Measurements from ENCODE around the gene MAML3. TPM values are rescaled to one million over a fixed set of nuclear protein-coding genes. Genes with fewer than 3 reads are reported as not detected.

The MAML3 gene
- total RNA-seq, 4 donors from 2014 or later: 16.1 to 40.0 (median 18.1) TPM

DNA sequence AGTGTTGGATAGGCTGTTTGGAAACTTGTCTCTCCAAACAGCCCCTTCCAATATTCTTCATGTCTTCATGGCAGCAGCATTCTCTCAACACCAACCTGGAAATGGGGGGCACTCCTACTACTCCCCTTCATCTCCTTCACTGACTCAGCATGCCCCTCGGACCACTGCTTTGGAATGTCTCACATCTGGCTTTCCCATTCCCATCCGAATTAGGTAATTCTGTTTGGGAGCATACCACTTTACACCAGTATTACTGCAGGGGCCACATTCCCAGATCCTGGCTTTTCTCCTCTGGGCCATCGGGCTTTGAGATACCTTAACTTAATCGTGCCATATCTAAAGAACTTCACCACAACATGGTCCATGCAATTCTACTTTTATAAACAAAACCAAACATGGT, 100.8 kb downstream of the MAML3 start:
- in situ Hi-C loops (cut with MboI; ENCODE audit: low pct_ligation_motif_present in 1 of 4, low pct_unique_long_range_greater_than_20kb in 1 of 4, low sequenced_read_pairs in 3 of 4): no loop called here
- H3K27ac ChIP-seq: no peak overlapping the region
- peaks cover 9 to 20% (median 15%) of the 10 kb centered on the region in 4 donors for H3K4me1 ChIP-seq
- intact Hi-C loops (cut with DNase I; ENCODE audit: low total_unique reads): no loop called here
- no peaks in the 10 kb centered on the region for H3K27me3 ChIP-seq
- H3K4me3 ChIP-seq: no peak overlapping the region
- no peaks in the 10 kb centered on the region for H3K36me3 ChIP-seq
- TF ChIP-seq, protein P1, sequence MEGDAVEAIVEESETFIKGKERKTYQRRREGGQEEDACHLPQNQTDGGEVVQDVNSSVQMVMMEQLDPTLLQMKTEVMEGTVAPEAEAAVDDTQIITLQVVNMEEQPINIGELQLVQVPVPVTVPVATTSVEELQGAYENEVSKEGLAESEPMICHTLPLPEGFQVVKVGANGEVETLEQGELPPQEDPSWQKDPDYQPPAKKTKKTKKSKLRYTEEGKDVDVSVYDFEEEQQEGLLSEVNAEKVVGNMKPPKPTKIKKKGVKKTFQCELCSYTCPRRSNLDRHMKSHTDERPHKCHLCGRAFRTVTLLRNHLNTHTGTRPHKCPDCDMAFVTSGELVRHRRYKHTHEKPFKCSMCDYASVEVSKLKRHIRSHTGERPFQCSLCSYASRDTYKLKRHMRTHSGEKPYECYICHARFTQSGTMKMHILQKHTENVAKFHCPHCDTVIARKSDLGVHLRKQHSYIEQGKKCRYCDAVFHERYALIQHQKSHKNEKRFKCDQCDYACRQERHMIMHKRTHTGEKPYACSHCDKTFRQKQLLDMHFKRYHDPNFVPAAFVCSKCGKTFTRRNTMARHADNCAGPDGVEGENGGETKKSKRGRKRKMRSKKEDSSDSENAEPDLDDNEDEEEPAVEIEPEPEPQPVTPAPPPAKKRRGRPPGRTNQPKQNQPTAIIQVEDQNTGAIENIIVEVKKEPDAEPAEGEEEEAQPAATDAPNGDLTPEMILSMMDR (IDR thresholded peaks at IDR 0.05): no peak
- TF ChIP-seq POLR2AphosphoS5 (IDR thresholded peaks at IDR 0.05): no peak
- TF ChIP-seq EP300 (IDR thresholded peaks at IDR 0.05; ENCODE audit: low read depth): no peak
- no peak for TF ChIP-seq POLR2A (IDR thresholded peaks at IDR 0.05)
- no peaks in the 10 kb centered on the region for H3K9me3 ChIP-seq
- 92% methylated on average over 4 of the region's 4 CpGs for WGBS, 2 donors (ENCODE audit: low coverage in 1 of 2)
- DNase-seq: no peak

DNA sequence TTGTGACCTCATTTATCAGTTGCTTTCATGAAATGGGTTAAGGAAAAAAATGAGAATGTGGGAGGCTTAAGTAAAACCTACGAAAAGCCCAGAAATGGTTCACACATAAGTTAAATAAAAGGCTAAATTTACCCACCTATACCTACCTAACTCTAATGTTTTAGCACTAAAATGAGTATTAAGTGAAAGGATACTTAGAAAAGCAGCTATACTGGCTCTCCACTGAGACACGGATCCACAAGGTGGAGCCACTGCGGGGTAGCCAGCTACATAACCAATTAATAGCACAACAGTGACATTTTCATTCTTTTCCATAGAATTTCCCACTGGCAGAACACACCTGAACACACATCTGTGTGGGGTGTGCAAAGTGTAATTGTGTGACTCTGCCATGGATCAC, 101.9 kb downstream of the MAML3 start:
- no peaks in the 10 kb centered on the region for H3K27me3 ChIP-seq
- no peaks in the 10 kb centered on the region for H3K36me3 ChIP-seq
- no peak overlapping the region for H3K4me3 ChIP-seq
- WGBS, 2 donors (ENCODE audit: low coverage in 1 of 2): 40 to 41% methylated on average over 3 of the region's 3 CpGs
- intact Hi-C loops (cut with DNase I; ENCODE audit: low total_unique reads) (no loop called here), in situ Hi-C loops (cut with MboI; ENCODE audit: low pct_ligation_motif_present in 1 of 4, low pct_unique_long_range_greater_than_20kb in 1 of 4, low sequenced_read_pairs in 3 of 4) (no loop called here)
- H3K27ac ChIP-seq: no peak overlapping the region
- peaks cover 13 to 29% (median 18%) of the 10 kb centered on the region in 4 donors for H3K4me1 ChIP-seq
- no peaks in the 10 kb centered on the region for H3K9me3 ChIP-seq
- DNase-seq: peak; percentile 50
- TF ChIP-seq, protein P1 (IDR thresholded peaks at IDR 0.05): peak; percentile 44 to 50 (median 46)
- no peak for TF ChIP-seq POLR2A (IDR thresholded peaks at IDR 0.05)

DNA sequence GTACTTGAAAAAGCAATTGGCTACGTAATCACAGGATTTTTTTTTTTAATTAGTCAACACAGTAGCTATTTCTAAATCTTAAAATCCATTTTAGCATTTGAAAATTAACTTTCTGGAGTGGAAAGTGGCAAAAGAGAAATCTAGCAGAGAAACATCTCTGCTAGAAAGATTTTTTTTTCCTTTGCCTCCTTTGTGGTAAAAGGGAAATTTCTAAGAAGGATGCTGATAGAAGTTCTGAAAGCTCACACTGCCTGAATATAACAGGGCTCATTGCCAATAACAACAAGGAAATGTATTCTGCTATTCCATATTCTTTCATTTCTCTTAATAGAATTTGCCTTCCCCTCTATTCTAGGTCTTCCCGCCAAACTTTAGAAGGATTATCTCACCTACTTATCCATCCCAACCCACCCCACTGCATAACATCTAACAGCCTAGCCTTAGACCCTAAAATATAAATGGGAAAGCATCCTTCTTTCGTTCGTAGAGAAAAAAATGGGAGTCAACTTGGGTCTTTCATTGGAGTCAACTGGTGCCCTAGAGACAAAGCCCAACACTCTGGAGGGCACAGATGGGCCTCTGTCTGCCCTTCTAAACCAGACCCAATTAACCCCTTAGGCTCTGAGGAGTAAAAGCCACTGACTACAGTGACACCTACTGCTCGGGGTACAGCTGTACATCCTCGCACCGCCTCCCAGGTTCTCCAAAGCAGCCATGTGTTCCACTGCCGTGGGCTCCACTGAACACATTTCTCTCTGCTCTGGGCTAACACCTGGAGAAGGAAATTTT, 103.9 kb downstream of the MAML3 start:
- Histone ChIP-seq H3K4me3 (peak overlapping the region in 2 of 4 donors; percentile 25 to 44), H3K27ac (peak overlapping the region; percentile 80 to 85 (median 80)), H3K4me1 (peaks cover 13 to 37% (median 18%) of the 10 kb centered on the region in 4 donors), H3K27me3 (no peaks in the 10 kb centered on the region), H3K9me3 (no peaks in the 10 kb centered on the region), H3K36me3 (no peaks in the 10 kb centered on the region)
- no peak for DNase-seq
- WGBS, 2 donors (ENCODE audit: low coverage in 1 of 2): 69 to 70% methylated on average over 4 to 8 of the region's 8 CpGs
- intact Hi-C loops (cut with DNase I; ENCODE audit: low total_unique reads) (no loop called here), in situ Hi-C loops (cut with MboI; ENCODE audit: low pct_ligation_motif_present in 1 of 4, low pct_unique_long_range_greater_than_20kb in 1 of 4, low sequenced_read_pairs in 3 of 4) (no loop called here)
- TF ChIP-seq POLR2AphosphoS5 (IDR thresholded peaks at IDR 0.05): no peak
- TF ChIP-seq, protein P1 (IDR thresholded peaks at IDR 0.05): peak in 1 of 5 experiments; percentile 7

DNA sequence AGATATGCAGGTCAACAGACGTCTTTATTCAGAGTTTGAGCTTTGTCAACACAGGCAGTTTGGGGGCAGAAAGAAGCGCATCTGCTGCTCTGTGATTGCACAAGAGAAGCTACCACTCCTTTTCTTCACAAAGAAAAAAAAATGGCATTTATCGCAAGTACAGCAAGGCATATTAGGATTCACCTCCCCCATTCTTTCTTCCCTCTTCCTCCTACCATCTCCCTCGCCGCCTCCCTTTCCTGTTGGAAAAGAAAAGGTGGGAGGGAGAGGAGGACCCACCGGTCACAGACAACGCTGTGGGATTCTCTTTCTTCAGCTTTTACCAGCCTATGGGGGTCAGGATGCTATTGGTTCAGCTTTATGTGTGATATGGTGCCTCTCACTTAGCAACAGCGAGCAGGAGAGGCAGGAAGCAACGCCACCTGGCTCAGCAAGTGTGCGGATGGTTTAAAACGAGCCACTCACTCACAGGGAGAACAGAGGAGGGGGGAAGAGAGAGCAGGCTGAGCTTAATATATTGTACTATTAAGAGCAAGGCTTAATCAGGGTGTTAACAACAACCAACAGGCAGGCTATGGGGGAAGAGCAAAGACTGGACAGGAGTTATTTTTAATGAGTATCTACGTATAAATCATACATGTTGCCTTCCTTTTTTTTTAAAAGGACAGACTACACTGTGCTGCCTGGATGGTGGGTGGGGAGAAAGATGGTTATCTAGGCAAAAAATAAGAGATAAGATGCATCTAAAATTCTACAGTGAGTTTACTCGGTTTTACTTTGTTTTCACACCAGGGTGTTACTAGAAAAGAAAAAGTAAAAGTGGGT, 104.7 kb downstream of the MAML3 start:
- H3K27ac ChIP-seq: peak overlapping the region; percentile 80 to 85 (median 80)
- intact Hi-C loops (cut with DNase I; ENCODE audit: low total_unique reads): no loop called here
- no peaks in the 10 kb centered on the region for H3K36me3 ChIP-seq
- H3K4me3 ChIP-seq: peak overlapping the region; percentile 20 to 44 (median 25)
- WGBS, 2 donors (ENCODE audit: low coverage in 1 of 2): 1 to 10% methylated on average over 11 to 13 of the region's 13 CpGs
- H3K9me3 ChIP-seq: no peaks in the 10 kb centered on the region
- no peaks in the 10 kb centered on the region for H3K27me3 ChIP-seq
- peaks cover 13 to 37% (median 18%) of the 10 kb centered on the region in 4 donors for H3K4me1 ChIP-seq
- DNase-seq: peak; percentile 64
- in situ Hi-C loops (cut with MboI; ENCODE audit: low pct_ligation_motif_present in 1 of 4, low pct_unique_long_range_greater_than_20kb in 1 of 4, low sequenced_read_pairs in 3 of 4): no loop called here
- TF ChIP-seq POLR2A (IDR thresholded peaks at IDR 0.05) (peak; percentile 11), POLR2AphosphoS5 (IDR thresholded peaks at IDR 0.05) (peak in 1 of 3 donors; percentile 23), EP300 (IDR thresholded peaks at IDR 0.05; ENCODE audit: low read depth) (no peak)
- TF ChIP-seq, protein P1 (IDR thresholded peaks at IDR 0.05): no peak

Measured in transverse colon (tissue), 4 donors.